ENCODE data around the gene NPR1.

- TF ChIP-seq CTCF (tag by site-specific recombination; IDR thresholded peaks at IDR 0.05) = no peak
- TF ChIP-seq ZNF692 (tag by site-specific recombination; IDR thresholded peaks at IDR 0.05) = no peak
- no peak for TF ChIP-seq ZEB2 (tag by site-specific recombination; IDR thresholded peaks at IDR 0.05)
- no peak for TF ChIP-seq PBX3 (CRISPR knock-in tag; IDR thresholded peaks at IDR 0.05)
- TF ChIP-seq ZBTB49 (tag by site-specific recombination; IDR thresholded peaks at IDR 0.05; ENCODE audit: low read depth) = no peak
- no peak for TF ChIP-seq AEBP2 (tag by site-specific recombination; IDR thresholded peaks at IDR 0.05; ENCODE audit: borderline replicate concordance)
These were observed 56.1 kb downstream of the NPR1 start for GRCh38 chr1:153734396-153735089.

All from HEK293 (cell line).